ENCODE data around the gene LPXN.

Gene LPXN

DNA sequence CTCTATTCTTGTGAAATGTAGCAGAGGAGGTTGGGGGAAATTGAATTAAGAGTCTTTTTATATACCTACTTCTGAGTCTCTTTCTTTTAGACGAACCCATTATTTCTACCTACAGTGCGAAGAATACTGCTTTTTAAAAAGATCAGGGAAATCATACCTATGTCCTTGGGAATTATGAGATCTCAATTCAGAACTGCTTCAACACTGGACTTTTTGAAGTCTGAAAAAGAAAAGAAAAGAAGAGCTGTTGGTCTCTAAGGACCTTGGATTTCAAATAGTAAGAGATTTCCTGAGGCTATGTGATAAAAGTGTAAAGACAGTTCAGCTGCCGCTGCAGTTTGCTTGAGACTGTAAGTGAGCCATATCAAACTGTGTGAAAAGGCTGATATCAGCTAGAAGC, 64.0 kb downstream of the LPXN start:
- no peak for DNase-seq

DNA sequence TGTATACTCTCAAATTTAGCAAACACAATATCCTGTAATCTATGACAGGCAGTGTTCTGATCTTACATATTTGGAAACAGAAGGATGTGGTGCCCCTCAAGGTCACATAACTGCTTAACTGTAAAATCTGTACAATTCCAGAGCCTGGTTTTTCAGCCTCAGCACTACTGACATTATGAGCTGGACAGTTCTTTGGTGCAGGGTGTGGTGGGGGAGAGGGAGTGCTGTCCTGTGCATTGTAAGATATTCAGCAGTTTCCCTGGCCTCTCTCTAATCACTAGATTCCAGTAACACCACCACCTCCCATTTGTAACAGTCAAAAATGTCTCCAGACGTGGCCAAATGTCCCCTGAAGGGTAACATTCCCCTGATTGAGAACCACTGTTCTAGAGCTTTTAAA, 65.9 kb downstream of the LPXN start:
- DNase-seq = no peak

DNA sequence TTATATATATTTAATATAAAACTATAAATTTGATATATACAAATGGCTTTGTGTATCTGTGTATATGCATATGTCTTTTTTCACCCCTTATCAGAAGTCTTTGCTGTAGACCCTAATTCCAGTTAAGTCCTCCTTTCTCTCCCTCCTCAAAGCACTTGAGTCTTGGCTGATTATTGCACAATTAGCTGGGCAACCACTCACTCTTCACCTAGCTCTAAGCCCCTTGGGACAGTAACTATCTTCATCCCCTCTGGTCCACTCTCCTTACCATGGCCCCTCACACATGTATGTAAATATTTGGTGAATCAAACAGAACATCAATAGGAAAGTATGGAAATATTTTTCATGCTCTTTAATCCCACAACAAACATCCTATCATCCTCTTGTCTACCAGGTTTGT, 66.8 kb downstream of the LPXN start:
- DNase-seq = no peak

DNA sequence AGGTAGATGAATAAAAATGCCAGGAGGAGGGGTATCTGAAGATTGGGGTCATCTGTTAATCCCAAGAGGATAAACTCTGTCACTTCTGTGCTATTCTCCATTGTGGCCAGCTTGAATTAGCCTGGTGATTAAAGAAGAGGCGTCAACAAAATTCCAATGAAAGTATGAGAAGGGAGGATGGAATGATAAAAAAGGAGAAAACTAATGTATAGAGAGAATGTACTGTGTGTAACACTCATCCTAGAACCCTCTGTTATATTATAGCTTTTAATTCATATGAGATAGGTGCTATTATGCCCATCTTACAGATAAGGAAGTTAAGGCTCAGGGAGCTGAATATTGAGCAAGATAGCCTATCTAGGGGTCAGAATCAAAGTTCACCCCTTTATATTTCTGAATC, 67.7 kb downstream of the LPXN start, which contains the start of gene OR5B21:
Gene OR5B21 (minus strand): TSS at position 101 of the 400 bp plus-strand sequence. CDS start 0 bp downstream, at position 101.
- no peak for DNase-seq

DNA sequence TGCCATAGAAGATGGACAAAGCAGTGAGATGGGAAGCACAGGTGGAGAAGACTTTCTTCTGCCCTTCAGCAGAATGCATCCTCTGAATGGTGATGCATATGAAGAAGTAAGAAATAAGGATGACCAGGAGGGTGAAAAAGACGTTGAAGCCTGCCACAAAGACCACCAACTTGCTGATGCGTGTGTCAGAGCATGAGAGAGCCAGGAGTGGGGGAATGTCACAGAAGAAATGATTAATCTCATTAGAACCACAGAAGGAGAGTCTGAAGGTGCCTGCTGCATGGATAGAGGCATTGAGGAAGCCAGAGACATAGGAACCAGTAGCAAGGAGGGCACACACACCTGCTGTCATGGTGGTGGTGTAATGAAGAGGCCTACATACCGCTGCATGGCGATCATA, 68.3 kb downstream of the LPXN start:
- no peak for DNase-seq

DNA sequence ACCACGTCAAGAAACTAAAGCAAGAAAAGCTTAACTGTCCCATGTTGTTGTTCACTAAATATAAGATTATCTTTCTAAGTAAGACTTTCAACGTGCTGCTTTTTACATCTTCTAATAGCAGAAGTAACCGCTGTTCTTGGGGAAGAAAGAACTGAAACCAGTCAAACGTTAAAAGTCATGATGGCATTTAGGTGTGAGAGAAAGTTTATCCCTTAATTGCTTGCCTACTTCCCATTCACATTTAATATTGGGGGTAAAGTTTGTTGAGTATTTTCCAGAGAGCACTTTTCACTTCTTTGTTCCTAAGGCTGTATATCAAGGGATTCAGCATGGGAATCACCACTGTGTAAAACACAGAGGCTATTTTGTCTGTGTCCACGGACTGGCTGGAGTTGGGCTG, 68.7 kb downstream of the LPXN start:
- no peak for DNase-seq

DNA sequence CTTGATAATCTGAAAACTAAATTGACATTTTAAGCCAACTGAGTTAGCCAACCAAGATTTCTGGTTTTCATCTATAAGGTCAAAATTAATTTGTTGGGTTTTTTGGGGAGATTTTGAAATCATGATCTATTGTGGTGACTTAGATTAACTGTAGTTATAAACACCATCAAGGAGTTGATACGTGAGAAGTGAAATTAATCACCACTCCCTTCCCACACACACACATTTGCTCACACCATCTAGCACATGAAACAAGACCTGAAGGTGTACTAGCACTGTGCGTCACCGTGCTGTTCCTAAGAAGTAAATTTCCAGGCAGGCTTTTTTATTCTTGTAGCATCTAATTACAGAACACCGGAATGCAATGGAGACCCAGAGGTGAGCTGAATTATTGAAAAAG, 69.8 kb downstream of the LPXN start:
- no peak for DNase-seq

DNA sequence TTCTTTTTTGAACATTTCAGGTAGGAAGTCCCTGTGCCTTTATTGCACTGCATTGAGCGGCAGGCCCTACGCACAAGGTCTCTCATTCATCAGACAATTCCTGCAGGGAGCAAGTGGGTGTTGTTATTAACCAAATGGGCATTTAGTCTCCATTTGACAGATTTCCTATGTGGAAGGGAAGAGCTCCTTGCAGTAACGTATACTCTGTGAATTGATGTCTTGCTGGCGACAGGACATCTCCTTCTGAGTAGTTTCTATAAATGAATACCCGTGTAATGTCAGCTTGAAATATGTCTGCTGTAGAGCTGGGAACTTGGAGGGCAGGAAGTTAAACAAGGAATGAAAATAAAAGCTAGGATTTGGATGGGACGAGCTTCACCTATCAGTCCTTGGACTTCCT, 71.4 kb downstream of the LPXN start:
- no peak for DNase-seq

DNA sequence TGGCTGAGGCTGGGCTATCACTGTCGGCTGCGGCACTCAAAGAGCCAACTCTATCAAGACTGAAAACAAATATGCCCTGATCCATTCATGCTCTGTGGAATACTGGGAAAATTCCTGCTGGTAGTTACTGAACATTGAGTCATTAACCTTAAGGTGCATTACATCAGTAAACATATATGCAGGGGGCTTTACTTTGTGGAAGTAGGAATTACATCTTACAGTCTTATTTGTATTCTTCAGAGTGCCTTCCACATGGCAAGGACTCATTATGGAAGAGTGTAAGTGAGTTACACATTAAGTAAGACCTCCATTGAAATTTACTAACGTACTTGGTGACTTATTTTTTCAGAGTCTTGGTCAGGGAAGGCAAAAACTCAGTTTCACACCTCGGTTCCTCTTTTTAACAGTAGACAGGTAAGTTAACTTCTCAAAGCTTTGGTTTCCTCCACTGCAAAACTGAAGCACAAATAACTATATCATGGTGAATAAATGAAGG, 72.2 kb downstream of the LPXN start:
- DNase-seq = no peak

DNA sequence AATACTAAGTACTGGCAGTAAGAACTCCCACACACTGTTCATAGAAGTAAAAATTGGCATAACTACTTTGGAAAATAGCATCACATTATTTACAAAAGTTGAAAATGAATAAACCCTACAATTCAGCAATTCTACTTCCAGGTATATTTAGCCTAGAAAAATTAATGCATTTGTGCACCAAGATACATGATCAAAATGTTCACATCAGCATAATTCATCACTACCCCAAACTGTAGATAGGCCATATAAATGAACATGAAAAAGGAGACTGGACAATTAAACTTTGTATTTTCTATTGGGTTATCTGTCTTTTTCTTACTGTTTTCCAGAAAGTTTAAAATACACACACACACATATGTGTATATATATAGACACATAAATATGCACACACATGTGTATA, 73.7 kb downstream of the LPXN start:
- no peak for DNase-seq

DNA sequence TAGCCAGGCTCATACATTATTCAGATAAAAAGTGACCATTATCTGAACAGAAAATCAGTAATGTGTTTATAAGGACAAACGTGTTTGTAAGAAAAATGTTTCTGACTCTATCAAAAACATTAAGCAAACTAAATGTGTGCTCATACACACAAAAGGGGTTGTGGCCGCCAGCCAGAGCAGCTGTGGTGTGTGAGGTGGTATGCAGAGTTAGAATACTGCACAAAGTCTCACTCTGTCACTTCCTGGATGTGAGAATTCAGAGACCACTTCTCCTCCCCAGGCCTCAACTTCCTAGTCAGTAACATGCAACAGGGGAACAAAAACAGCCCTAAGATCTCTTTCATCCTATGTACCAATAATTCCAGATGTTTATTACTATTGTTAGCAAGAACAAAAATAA, 77.2 kb downstream of the LPXN start:
- DNase-seq = no peak

DNA sequence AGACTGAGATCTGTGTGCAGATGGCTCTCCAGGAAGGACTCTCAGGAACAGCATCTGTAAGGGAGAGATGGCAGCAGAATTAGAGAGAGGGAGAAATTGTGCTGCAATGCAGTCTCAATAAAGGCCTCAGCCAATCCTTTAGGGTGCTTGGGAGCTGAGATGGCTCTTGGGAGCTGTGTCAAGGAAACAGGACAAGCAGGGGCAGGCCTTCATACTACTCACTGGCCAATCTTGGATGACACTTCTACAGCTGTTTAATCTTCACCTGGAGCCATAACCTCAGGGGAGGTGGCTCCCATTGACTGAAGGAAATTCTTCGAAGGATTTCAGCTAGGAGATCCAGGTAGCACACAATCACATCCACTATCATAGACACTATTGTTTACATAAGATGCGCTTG, 77.7 kb downstream of the LPXN start:
- no peak for DNase-seq

DNA sequence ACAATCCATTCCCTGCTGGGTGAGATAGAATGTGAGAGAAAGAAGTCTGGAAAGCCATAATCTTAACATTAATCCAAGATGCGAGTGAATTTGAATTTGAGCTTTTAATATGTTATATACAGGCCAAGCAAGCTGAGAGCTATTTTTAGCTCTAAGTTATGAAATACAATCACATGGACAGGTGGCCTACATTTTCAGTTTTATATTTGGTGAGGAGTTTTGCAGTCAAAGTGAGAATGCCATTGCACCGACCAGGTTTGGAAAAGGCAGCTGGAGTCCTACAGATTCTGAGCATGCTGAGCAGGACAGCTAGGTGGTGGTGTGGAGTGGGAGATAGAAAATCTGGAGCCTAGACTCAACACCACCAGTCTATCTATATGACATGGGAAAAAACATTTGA, 79.8 kb downstream of the LPXN start:
- no peak for DNase-seq

DNA sequence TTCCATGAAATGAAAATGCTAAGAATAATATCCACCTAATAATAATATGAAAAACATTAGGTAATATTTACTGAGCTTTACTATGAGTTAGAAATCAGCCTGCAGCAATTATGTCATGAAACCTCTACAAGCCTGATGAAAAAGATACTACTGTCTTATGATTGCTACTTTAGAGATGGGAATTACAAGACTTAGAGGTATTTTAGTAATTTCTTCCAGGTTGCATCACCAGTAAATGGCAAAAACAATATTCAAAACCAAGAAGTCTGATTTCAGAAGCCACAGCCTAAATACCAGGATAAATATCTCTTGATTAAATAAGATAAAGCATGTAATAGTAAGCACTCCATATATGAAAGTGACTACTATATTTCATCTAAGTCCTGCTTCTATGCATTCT, 81.6 kb downstream of the LPXN start:
- no peak for DNase-seq

DNA sequence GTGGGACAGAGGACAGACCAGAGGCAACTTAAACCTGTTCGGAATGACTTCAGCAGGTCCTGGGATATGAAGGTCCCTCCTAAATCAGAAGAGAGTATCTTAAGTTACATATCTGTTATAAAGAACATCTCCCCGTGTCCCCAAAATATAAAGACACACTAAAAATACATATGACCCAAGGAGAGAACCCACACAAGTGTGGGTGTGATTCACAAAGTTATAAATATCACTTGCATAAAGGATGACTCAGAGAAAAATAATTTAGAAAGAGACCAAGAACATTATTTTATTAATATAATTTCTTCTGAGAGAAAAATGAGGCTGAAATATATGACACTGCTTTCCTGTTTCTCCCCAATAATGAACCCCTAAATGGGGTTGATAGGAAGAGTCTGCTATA, 82.0 kb downstream of the LPXN start:
- DNase-seq = no peak

DNA sequence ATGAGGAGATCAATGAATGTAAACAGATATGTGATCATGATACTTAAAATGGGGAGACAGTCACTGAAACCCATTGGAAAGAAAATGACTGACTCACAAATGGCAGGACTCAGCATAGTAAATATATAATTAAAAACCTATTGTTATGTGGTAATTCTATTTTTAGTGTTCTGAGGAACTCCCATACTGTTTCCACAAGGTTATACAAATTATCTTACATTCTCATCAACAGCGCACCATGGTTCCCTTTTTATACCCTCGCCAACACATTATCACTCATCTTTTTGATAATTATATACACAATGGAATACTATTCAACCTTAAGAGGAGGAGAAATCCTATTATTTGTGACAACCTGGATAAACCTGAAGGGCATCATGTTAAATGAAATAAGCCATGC, 84.8 kb downstream of the LPXN start:
- DNase-seq = no peak

DNA sequence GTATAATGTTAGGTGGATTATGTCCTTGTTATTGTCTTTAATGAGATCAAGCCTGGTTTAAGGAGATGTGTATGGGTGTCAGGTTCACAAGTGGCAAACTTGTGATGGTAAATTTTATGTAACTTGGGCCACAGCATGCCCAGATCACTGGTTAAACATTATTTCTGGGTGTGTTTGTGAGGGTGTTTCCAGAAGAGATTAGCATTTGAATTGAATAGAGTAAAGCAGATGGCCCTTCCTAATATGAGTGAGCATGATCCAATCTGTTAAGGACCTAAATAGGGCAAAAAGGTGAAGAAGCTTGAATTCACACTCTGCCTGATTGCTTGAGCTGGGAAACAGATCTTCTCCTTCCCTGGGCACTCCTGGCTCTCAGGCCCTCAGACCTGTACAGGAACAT, 88.5 kb downstream of the LPXN start:
- no peak for DNase-seq

DNA sequence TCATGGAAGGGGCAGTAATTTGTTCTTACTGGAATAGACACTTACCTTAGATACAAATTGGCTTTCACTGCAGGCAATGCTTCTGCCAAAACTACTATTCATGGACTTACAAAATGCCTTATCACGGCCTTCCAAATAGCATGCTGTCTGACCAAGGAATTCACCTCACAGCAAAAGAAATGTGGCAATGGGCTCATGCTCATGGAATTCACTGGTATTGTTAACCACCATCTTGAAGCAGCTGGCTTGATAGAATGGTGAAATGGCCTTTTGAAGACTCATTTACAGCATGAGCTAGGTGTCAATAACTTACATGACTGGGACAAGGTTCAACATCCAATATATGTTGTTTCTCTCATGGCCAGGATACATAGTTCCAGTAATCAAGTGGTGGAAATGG, 89.7 kb downstream of the LPXN start:
- DNase-seq = no peak

Measured in NCI-H510A treated with DMSO at 0.1 percent for 48 hours (cell line).